GM12873 (cell line): ENCODE results near the gene GDI1.

Experiments
- TF ChIP-seq, protein P1 (sequence below): IDR thresholded peaks from 2 replicates; pipeline ENCODE4 v1.5.1; 2012; ENCODE audit warnings: low read depth, mild to moderate bottlenecking, moderate library complexity, low read length, control low read depth; ENCODE audit not compliant: insufficient read depth; ENCODE audit errors: missing control alignments

Gene GDI1

DNA sequence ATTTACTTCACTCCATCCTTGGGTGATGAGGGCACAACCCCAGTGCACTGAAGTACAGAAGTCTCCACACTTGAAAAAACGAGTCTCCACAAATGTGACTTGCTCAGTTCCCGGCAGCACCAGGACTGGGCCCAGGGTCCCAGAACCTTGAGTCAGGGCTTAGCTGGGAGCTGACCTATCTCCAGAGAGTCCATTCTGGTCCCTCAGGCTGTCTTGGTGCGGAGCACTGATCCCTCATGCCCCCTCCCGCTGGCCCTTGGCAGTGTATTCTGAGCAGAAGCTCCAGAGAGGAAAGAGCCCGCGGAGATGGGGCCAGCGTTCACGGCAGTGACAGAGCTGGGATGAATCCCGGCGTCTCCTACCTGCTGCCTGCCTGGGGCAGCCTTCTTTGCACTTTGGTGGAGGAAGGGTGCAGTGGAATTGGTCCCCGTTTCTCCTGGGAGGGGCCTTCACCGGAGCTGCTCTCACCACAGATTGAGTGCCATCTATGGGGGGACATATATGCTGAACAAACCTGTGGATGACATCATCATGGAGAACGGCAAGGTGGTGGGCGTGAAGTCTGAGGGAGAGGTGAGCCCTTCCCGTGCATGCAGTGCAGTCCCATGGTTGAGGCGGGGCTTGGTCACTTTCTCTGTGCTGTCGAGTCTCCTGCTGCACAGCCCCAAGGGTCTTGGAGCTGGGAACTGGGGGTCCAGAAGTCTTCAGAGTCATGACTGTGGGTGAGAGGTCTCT, 3.8 kb downstream of the GDI1 start:
- TF ChIP-seq, protein P1, sequence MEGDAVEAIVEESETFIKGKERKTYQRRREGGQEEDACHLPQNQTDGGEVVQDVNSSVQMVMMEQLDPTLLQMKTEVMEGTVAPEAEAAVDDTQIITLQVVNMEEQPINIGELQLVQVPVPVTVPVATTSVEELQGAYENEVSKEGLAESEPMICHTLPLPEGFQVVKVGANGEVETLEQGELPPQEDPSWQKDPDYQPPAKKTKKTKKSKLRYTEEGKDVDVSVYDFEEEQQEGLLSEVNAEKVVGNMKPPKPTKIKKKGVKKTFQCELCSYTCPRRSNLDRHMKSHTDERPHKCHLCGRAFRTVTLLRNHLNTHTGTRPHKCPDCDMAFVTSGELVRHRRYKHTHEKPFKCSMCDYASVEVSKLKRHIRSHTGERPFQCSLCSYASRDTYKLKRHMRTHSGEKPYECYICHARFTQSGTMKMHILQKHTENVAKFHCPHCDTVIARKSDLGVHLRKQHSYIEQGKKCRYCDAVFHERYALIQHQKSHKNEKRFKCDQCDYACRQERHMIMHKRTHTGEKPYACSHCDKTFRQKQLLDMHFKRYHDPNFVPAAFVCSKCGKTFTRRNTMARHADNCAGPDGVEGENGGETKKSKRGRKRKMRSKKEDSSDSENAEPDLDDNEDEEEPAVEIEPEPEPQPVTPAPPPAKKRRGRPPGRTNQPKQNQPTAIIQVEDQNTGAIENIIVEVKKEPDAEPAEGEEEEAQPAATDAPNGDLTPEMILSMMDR, result no peak

DNA sequence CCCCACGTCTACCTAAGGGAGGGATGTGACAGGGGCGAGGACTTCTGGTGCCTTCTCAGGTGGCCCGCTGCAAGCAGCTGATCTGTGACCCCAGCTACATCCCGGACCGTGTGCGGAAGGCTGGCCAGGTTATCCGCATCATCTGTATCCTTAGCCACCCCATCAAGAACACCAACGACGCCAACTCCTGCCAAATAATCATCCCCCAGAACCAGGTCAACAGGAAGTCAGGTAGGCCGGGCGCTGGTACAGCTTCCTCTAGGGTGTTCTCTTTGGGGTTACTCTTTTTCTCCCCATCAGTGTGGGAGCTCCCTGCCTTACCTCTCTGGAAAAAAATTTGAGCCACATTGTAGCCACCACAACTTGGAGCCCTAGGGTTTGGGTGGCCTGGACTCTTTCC, 4.6 kb downstream of the GDI1 start:
- TF ChIP-seq, protein P1, result no peak

DNA sequence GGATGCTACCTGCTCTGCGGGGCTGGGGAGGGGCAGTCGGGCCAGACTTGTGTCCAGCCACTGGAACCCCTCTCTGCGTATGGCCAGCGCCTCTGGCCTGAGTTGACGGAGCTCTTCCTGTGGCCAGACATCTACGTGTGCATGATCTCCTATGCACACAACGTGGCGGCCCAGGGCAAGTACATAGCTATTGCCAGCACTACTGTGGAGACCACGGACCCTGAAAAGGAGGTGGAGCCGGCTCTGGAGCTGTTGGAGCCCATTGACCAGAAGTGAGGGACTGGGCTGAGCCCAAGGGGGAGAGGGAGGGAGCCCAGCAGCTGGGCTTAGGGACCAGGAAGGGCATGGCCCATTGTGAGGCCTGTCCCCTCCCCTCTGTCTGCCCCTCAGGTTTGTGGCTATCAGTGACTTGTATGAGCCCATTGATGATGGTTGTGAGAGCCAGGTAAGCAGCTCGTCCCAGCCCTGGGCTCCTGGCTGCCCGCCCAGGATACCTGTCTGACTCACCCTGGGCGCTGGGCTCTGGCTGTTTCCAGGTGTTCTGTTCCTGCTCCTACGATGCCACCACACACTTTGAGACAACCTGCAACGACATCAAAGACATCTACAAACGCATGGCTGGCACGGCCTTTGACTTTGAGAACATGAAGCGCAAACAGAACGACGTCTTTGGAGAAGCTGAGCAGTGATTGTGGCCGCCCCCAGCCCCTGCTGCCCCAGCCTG, 5.2 kb downstream of the GDI1 start:
- TF ChIP-seq, protein P1, result no peak

GRCh38 chrX:154443479-154443910, 6.5 kb downstream of the GDI1 start:
- TF ChIP-seq, protein P1, result no peak

DNA sequence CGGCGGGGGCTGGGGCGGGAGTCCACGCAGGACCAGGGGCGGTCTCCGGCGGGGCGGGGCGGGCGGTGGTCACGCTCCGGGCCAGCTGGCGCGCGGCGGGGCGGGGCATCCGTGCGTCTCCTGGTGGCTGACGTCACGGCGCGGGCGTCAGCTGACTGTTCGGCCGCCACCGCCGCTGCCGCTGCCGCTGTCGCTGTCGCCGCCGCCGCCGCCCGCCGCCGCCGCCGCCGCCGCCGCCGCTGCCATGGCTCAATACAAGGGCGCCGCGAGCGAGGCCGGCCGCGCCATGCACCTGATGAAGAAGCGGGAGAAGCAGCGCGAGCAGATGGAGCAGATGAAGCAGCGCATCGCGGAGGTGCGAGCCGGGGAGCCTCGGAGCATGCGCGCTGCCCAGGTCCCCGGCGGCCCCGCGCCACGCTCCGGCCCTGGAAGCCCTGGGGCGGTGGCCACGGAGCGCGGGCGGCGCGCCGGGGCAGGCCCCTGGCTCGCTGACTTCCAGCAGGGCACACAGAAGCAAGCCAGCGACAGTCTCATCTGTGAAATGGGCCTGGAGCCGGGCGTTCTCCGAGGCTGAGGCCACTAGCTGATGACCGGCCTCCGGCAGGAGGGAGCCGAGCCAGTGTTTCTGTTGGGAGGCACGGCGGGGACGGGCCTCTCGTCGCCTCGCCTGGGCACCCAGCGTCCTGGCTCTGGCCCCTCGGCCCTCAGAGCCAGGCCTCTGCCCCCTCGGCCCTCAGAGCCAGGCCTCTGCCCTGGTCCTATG, 7.2 kb downstream of the GDI1 start, which contains the start of gene FAM50A:
Gene FAM50A (plus strand): TSS at position 150 of the 763 bp plus-strand sequence. CDS start 95 bp downstream, at position 245.
- TF ChIP-seq, protein P1, result peak; percentile 3

GRCh38 chrX:154444755-154445246, 7.8 kb downstream of the GDI1 start:
- TF ChIP-seq, protein P1, result no peak
